T-helper 2 cell treated with Interferon-gamma antibody and Interleukin-4, amounts not matched to agents 100 ng/mL and 5 ng/mL, for 36 hours (primary cell): Measurements from ENCODE around the gene PPM1L. TPM values are rescaled to one million over a fixed set of nuclear protein-coding genes. Genes with fewer than 3 reads are reported as not detected.

ENCODE experiments used
- intact Hi-C: fragments of 100-400 bp; cut with micrococcal nuclease; formaldehyde crosslinking; loops from one replicate; pipeline ENCODE4 v1.15.1; 2023
- total RNA-seq: library from RNA; stranded (reverse); gene quantifications from 2 replicates; pipeline ENCODE4 v1.2.3, GENCODE V29; 2022

PPM1L gene
- total RNA-seq, 1 donor from 2014 or later, result 2.6 TPM

- intact Hi-C loops, result no loop called here
Measured at GRCh38 chr3:161072211-161072621, 316.2 kb downstream of the PPM1L start.

DNA sequence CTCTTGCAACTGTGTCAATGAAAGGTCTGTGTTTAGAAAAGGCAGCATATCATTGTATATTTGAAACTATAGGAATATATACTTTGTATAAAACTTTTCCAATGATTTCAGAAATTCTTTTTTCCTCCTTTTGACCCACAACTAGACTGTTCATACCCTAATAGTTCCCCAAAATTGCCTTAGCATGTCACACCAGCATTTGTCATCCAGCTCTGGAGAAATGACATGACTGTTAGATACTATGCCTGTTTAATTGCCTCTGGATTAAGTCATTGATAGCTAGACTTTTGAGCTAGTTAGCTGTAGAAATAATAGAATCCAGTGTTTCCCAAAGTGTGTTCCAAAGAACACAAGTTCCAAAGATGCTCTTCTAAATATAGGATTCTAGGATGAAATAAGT is 316.7 kb downstream of the PPM1L start:
- intact Hi-C loops, result no loop called here

DNA sequence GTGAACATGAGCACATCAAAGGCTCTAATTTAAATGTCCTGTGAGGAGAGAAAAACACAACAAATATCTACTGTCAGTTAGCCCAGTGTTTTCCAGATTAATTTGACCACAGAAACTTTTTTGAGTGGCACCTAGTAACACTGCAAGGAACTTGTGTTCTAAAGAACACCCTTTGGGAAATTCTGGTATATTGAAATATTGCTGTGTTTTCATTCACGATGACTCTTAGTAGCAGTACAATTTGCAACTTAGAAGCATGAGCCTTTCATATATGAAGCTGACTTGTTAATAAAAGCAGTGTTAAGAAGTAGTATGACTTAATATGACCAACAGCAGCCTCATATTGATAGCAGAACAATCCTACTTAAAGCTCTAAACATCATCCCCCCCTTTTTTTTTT is 317.1 kb downstream of the PPM1L start:
- intact Hi-C loops, result no loop called here

DNA sequence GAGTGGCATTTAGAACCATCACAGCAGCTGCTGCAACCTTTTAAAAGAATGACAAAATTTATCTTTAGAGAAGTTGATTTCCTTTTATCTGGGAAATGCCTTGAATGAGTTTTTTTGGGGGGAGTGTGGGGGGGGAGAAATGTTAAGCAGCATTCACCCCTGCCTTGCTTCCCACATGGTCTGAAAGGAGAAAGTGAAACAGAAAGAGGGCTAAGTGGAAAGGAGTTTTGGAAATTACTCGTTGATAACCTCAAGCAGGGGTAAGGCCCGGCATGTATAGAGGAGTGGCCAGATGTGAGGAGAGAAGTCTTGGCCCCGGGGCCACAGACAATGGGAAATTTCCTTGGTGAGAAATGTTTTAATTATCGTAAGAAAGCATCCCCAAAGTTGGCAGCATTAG is 325.6 kb downstream of the PPM1L start:
- intact Hi-C loops, result no loop called here

DNA sequence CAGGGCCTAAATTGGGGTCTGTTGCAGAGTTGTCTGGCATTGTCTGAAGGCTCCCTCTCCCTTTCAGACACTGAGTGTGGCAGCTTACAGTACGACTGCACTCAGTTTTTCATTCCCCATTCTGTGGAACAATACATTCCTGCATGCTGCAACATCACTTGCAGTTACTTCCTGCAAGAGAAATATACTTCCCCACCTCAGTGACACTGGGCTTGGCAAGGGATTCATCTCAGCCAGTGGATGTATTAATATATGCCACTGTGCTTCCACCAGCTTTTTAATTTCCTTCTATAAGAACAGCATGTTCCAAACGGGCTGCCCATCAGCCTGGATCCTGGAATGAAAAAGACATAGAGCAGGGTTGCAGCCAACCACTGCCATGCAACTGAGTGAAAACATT is 326.0 kb downstream of the PPM1L start:
- intact Hi-C loops, result no loop called here

DNA sequence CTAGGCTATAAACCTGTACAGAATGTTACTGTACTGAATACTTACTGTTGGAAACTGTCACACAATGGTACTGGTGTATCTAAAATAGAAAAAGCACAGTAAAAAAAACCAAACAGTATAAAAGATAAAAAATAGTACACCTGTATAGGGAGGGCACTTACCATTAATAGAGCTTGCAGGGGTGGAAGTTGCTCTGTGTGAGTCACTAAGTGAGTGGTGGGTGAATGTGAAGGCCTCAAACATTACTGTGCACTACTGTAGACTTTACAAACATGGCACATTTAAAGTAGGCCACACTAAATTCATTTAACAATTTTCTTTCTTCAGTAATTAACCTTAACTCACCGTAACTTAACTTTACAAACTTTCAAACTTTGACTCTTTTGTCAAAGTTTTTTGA is 327.1 kb downstream of the PPM1L start:
- intact Hi-C loops, result no loop called here

GRCh38 chr3:161084277-161084676 is 328.2 kb downstream of the PPM1L start:
- intact Hi-C loops, result no loop called here

GRCh38 chr3:161093895-161094294 is 337.9 kb downstream of the PPM1L start:
- intact Hi-C loops, result no loop called here

GRCh38 chr3:161096771-161097367 is 340.8 kb downstream of the PPM1L start:
- intact Hi-C loops, result loop anchor here (1.0 to 5.0 kb wide), 2 partner anchors 177 to 325 kb away; no protein-coding TSS in a partner anchor

DNA sequence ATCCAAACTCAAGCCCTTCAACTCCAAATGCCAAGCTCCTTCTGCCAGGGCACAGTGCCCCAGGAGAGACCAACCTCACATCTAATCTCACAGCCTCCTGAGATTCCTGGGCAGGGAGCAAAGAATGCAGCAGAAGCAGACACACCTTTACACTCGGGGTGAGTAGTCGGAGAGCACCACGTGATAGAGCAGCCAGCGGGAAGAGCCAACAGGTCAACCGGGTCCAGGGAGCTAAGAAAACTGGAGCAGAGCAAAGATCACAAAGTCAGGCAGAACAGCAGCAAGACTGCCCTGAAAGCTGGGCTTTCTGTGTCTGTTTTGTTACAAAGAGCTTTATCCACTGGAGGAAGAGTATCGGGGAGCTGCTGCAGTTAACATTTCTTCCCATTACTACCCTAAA is 345.0 kb downstream of the PPM1L start:
- intact Hi-C loops, result no loop called here

DNA sequence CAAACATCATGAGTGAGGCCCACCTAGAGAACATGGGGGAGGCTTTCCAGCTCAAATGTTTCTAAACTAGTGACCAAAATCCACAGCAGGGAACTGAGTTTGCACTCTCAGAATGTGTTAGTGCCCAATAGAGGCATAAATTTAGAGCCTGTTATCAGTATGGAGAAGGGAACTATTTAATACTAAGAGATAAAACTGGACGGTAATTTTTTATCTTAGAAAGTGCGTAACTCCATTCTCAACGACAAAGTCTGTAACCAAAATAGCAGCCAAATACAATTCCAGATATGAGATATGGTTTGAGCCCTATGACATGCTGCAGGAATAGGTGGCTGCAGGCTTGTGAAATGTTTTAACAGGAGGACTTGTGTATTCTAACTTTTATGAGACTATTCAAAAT is 345.6 kb downstream of the PPM1L start:
- intact Hi-C loops, result no loop called here

DNA sequence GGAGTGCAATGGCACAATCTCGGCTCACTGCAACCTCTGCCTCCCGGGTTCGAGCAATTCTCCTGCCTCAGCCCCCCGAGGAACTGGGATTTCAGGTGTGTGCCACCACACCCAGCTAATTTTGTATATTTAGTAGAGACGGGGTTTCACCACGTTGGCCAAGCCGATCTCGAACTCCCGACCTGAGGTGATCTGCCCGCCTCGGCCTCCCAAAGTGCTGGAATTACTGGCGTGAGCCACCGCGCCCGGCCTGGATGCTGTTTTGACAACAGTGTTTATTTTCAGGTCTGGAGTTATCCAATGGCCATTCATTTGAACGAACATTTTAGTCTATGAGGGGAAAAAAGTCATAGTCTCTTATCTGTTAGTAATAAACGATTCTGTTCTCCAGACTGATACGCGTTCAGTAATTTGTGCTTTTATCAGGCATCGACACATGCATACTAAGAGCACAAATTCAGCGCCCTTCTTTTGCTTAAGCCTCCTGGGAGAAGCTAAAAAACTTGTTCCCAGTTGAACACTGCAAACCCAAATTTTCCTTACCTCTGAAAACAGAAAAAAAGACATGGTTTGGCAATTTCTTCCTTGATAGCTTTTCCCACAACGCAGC is 347.9 kb downstream of the PPM1L start:
- intact Hi-C loops, result no loop called here

GRCh38 chr3:161104561-161105551 is 348.8 kb downstream of the PPM1L start, which contains the start of gene B3GALNT1:
Gene B3GALNT1, minus strand, starts transcription at chr3:161105349. Its CDS starts 18,595 bp downstream, at chr3:161086754.
- intact Hi-C loops, result loop anchor here (5.0 kb wide), 1 partner anchor 117 kb away; the partner anchor contains the start of gene NMD3

GRCh38 chr3:161107311-161107710 is 351.3 kb downstream of the PPM1L start:
- intact Hi-C loops, result loop anchor here (5.0 kb wide), 1 partner anchor 115 kb away; the partner anchor contains the start of gene NMD3

- intact Hi-C loops, result loop anchor here (5.0 kb wide), 1 partner anchor 113 kb away; the partner anchor contains the start of gene NMD3
Measured at GRCh38 chr3:161108840-161109239, 352.8 kb downstream of the PPM1L start.

GRCh38 chr3:161117646-161118045 is 361.6 kb downstream of the PPM1L start:
- intact Hi-C loops, result no loop called here

GRCh38 chr3:161126495-161126894 is 370.5 kb downstream of the PPM1L start:
- intact Hi-C loops, result no loop called here

Other genes with a start within 250 kb of the PPM1L start
- 42.9 and 52.9 TPM in 2 replicates for gene KPNA4, start 190.7 kb upstream of the PPM1L start, total RNA-seq
- not detected in 2 replicates for gene ARL14, start 79.1 kb upstream of the PPM1L start, total RNA-seq